Activated CD4-positive, CD25-positive, alpha-beta regulatory T cell treated with anti-CD3 and anti-CD28 coated beads, Interleukin-2, amount 50 U/mL, for 16 hours (primary cell): Measurements from ENCODE around the gene KIF5C.

Experiments used
- DNase-seq: peaks from one replicate; pipeline ENCODE4 v3.0.0-alpha.2; 2020; ENCODE audit warnings: low read depth, low spot score

KIF5C gene

GRCh38 chr2:149041482-149041881, 166.5 kb downstream of the KIF5C start:
- no peak for DNase-seq

- DNase-seq = no peak
These were observed 167.9 kb downstream of the KIF5C start for GRCh38 chr2:149042881-149043280.

GRCh38 chr2:149044500-149044899, 169.5 kb downstream of the KIF5C start:
- DNase-seq = no peak

- no peak for DNase-seq
These were observed 172.1 kb downstream of the KIF5C start for GRCh38 chr2:149047118-149047517.

- no peak for DNase-seq
These were observed 174.1 kb downstream of the KIF5C start for GRCh38 chr2:149049142-149049541.

- DNase-seq = no peak
These were observed 175.2 kb downstream of the KIF5C start for GRCh38 chr2:149050188-149050587.

- no peak for DNase-seq
These were observed 180.7 kb downstream of the KIF5C start for GRCh38 chr2:149055751-149056150.

GRCh38 chr2:149056541-149057255, 181.7 kb downstream of the KIF5C start:
- no peak for DNase-seq

GRCh38 chr2:149057401-149057800, 182.4 kb downstream of the KIF5C start:
- no peak for DNase-seq

- DNase-seq = no peak
These were observed 183.9 kb downstream of the KIF5C start for GRCh38 chr2:149058936-149059335.

GRCh38 chr2:149059822-149060221, 184.8 kb downstream of the KIF5C start:
- DNase-seq = no peak

GRCh38 chr2:149061133-149061745, 186.2 kb downstream of the KIF5C start:
- DNase-seq = no peak

GRCh38 chr2:149062531-149062930, 187.5 kb downstream of the KIF5C start:
- no peak for DNase-seq

- DNase-seq = no peak
These were observed 188.2 kb downstream of the KIF5C start for GRCh38 chr2:149063177-149063576.

GRCh38 chr2:149064365-149064841, 189.4 kb downstream of the KIF5C start:
- DNase-seq = no peak

GRCh38 chr2:149064856-149065630, 190.0 kb downstream of the KIF5C start:
- no peak for DNase-seq

GRCh38 chr2:149068225-149068995, 193.4 kb downstream of the KIF5C start:
- no peak for DNase-seq

- DNase-seq = no peak
These were observed 194.2 kb downstream of the KIF5C start for GRCh38 chr2:149068996-149069888.

GRCh38 chr2:149070681-149071320, 195.8 kb downstream of the KIF5C start:
- DNase-seq = no peak

- no peak for DNase-seq
These were observed 200.1 kb downstream of the KIF5C start for GRCh38 chr2:149075105-149075504.
